Activated CD4-positive, alpha-beta memory T cell treated with anti-CD3 and anti-CD28 coated beads for 36 hours (primary cell): ENCODE results near the gene PITPNM3. TPM values are rescaled to one million over a fixed set of nuclear protein-coding genes. Genes with fewer than 3 reads are reported as not detected.

Experiments
- CTCF ChIA-PET: fragments of 350-600 bp; sonication (Branson Sonifier 250); formaldehyde crosslinking; loops from one replicate; lab custom pipeline; 2021; ENCODE audit warnings: antibody characterized with exemption, inconsistent platforms; lab: Charles Lee
- POLR2A ChIA-PET: fragments of 350-600 bp; sonication (Branson Sonifier 250); formaldehyde crosslinking; loops from one replicate; lab custom pipeline; 2021; ENCODE audit warnings: antibody characterized with exemption; lab: Charles Lee
- DNase-seq: peaks from one replicate; pipeline ENCODE4 v3.0.0-alpha.2; 2020
- H3K27ac Mint-ChIP-seq: one replicate; pipeline ENCODE4 v1.8.0; 2021; ENCODE audit warnings: mixed read lengths
- H3K27me3 Mint-ChIP-seq: one replicate; pipeline ENCODE4 v1.8.0; 2021; ENCODE audit warnings: mixed read lengths
- H3K36me3 Mint-ChIP-seq: one replicate; pipeline ENCODE4 v1.8.0; 2021; ENCODE audit warnings: mixed read lengths
- H3K4me1 Mint-ChIP-seq: one replicate; pipeline ENCODE4 v1.8.0; 2021; ENCODE audit warnings: low read depth, mixed read lengths
- H3K4me3 Mint-ChIP-seq: one replicate; pipeline ENCODE4 v1.8.0; 2021; ENCODE audit warnings: mild to moderate bottlenecking, mixed read lengths
- H3K9me3 Mint-ChIP-seq: one replicate; pipeline ENCODE4 v1.8.0; 2021; ENCODE audit warnings: mixed read lengths
- intact Hi-C: fragments of 100-400 bp; cut with micrococcal nuclease; formaldehyde crosslinking; loops from one replicate; pipeline ENCODE4 v1.15.1; 2023
- total RNA-seq, 2 experiments: library from RNA; stranded (reverse); gene quantifications; one replicate each; pipeline ENCODE4 v1.2.3, GENCODE V29; 2021

The PITPNM3 gene
- total RNA-seq, 2 experiments from 2014 or later: 0.41 to 0.48 TPM

GRCh38 chr17:6476076-6476809 lies 80.1 kb downstream of the PITPNM3 start:
- intact Hi-C loops: no loop called here
- DNase-seq: no peak
- H3K4me1 Mint-ChIP-seq: peaks cover 2% of the 10 kb centered on the region
- H3K27me3 Mint-ChIP-seq: peaks cover 3% of the 10 kb centered on the region
- H3K36me3 Mint-ChIP-seq: no peaks in the 10 kb centered on the region
- ChIA-PET CTCF (no interaction called here), POLR2A (no interaction called here)
- no peak overlapping the region for H3K4me3 Mint-ChIP-seq
- no peaks in the 10 kb centered on the region for H3K9me3 Mint-ChIP-seq
- H3K27ac Mint-ChIP-seq: no peak overlapping the region

DNA sequence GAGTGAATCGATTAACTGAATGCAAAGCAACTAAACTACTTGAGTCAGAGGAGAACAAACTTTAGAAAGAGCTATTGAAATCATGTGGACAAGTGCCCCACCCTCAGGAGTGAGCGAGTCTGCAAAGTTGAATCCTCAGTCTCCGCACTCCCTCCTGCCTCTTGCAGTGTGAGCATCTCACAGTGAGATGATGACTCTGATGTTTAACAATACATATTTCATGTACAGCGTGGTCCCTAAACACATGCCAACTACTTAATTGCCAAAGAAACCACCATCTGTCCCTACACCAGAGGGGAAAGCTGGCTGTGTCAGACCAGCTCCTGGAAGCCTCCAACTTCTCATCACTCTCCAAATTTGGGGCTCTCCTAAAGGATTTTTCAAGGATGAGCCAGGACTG lies 80.9 kb downstream of the PITPNM3 start:
- intact Hi-C loops: no loop called here
- Mint-ChIP-seq H3K27ac (no peak overlapping the region), H3K27me3 (peaks cover 3% of the 10 kb centered on the region), H3K36me3 (no peaks in the 10 kb centered on the region), H3K4me1 (peaks cover 2% of the 10 kb centered on the region), H3K4me3 (no peak overlapping the region), H3K9me3 (no peaks in the 10 kb centered on the region)
- no peak for DNase-seq
- ChIA-PET CTCF (interaction anchor here (0.8 kb wide), 1 partner anchor 10 kb away, joined by 3 read pairs; no protein-coding TSS in a partner anchor), POLR2A (no interaction called here)

- Mint-ChIP-seq H3K27me3 (peaks cover 2% of the 10 kb centered on the region), H3K4me1 (peaks cover 2% of the 10 kb centered on the region), H3K27ac (no peak overlapping the region), H3K36me3 (no peaks in the 10 kb centered on the region), H3K4me3 (no peak overlapping the region), H3K9me3 (no peaks in the 10 kb centered on the region)
- POLR2A ChIA-PET: no interaction called here
- CTCF ChIA-PET: interaction anchor here (0.6 to 1.9 kb wide), 3 partner anchors 8 to 22 kb away, joined by 3 to 5 read pairs (median 3); no protein-coding TSS in a partner anchor
- intact Hi-C loops: loop anchor here (5.0 kb wide), 1 partner anchor 172 kb away; no protein-coding TSS in a partner anchor
- DNase-seq: no peak
These were observed 81.4 kb downstream of the PITPNM3 start for GRCh38 chr17:6474906-6475305.

GRCh38 chr17:6474376-6474775 lies 82.0 kb downstream of the PITPNM3 start:
- Mint-ChIP-seq H3K36me3 (no peaks in the 10 kb centered on the region), H3K9me3 (no peaks in the 10 kb centered on the region), H3K4me1 (peaks cover 2% of the 10 kb centered on the region), H3K27me3 (no peaks in the 10 kb centered on the region), H3K27ac (no peak overlapping the region), H3K4me3 (no peak overlapping the region)
- CTCF ChIA-PET: interaction anchor here (0.6 to 1.9 kb wide), 3 partner anchors 8 to 148 kb away, joined by 3 to 5 read pairs (median 3); no protein-coding TSS in a partner anchor
- intact Hi-C loops: loop anchor here (5.0 kb wide), 1 partner anchor 173 kb away; no protein-coding TSS in a partner anchor
- DNase-seq: no peak
- POLR2A ChIA-PET: no interaction called here

DNA sequence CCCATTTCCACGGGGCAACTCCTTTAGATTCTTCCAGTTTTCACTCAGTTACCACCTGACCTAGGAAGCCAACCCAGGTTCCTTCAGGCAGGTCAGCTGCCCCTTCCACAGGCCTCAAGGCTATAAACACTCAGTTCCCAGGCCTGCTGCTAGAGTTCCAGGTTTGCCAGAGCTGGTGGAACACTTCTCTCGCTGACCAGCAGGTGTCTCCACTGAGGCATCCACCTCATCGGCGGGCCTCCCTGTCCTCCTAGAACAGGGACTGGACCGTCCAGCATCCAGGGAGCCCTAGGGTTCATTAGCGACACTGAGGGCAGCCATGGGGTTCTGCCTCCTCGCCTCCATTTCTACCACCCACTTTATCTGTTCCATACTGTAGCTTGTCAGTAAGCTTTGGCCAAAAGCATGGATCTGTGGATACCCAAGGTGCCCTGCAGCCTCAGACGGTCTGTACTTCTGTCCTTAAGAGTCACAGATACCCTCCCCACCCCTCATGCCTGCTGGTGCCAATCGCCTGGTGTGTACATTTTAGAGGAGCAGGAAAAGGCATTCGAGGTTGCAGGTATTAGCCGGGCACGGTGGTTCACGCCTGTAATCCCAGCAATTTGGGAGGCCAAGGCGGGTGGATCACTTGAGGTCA lies 83.1 kb downstream of the PITPNM3 start:
- CTCF ChIA-PET: interaction anchor here (0.5 to 2.1 kb wide), 37 partner anchors 11 to 1947 kb away, joined by 3 to 14 read pairs (median 4); partner anchors contain the start of genes AIPL1, PIMREG, SLC13A5 and TEKT1
- Mint-ChIP-seq H3K4me3 (no peak overlapping the region), H3K27ac (peak overlapping the region; percentile 38), H3K4me1 (peaks cover 2% of the 10 kb centered on the region), H3K36me3 (no peaks in the 10 kb centered on the region), H3K27me3 (no peaks in the 10 kb centered on the region), H3K9me3 (no peaks in the 10 kb centered on the region)
- DNase-seq: peak; percentile 78
- intact Hi-C loops: loop anchor here (5.0 kb wide), 1 partner anchor 174 kb away; no protein-coding TSS in a partner anchor
- POLR2A ChIA-PET: no interaction called here

DNA sequence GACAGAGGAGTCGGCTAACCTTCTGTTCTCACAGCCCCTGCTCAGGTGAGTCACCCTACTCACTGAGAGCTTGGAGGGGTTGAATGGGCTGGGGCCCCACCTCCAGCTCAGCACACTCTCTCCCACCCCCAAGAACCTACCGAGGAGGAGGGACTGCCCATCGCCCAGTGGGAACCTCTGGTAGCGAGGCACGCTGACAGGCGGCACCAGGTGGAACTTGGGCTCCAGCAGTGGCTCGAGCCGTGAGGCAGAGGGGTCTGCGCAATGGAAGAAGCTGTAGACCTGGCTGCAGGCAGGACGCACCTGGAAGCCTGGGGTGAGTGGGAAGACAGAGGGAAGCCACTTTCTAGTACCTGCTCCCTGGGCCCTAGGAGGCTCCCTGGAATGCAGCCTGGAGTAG lies 83.8 kb downstream of the PITPNM3 start:
- no peaks in the 10 kb centered on the region for H3K9me3 Mint-ChIP-seq
- ChIA-PET CTCF (interaction anchor here (0.5 to 2.1 kb wide), 37 partner anchors 10 to 886 kb away, joined by 3 to 14 read pairs (median 4); partner anchors contain the start of genes AIPL1, PIMREG and TEKT1), POLR2A (no interaction called here)
- intact Hi-C loops: loop anchor here (5.0 kb wide), 1 partner anchor 175 kb away; no protein-coding TSS in a partner anchor
- no peaks in the 10 kb centered on the region for H3K36me3 Mint-ChIP-seq
- no peak overlapping the region for H3K4me3 Mint-ChIP-seq
- peaks cover 2% of the 10 kb centered on the region for H3K4me1 Mint-ChIP-seq
- DNase-seq: no peak
- H3K27me3 Mint-ChIP-seq: no peaks in the 10 kb centered on the region
- H3K27ac Mint-ChIP-seq: no peak overlapping the region

- ChIA-PET CTCF (interaction anchor here (0.8 to 2.1 kb wide), 17 partner anchors 10 to 886 kb away, joined by 3 to 14 read pairs (median 4); partner anchors contain the start of gene PIMREG), POLR2A (no interaction called here)
- Mint-ChIP-seq H3K27ac (no peak overlapping the region), H3K4me1 (peaks cover 2% of the 10 kb centered on the region), H3K4me3 (no peak overlapping the region), H3K9me3 (no peaks in the 10 kb centered on the region), H3K36me3 (no peaks in the 10 kb centered on the region), H3K27me3 (no peaks in the 10 kb centered on the region)
- no peak for DNase-seq
- intact Hi-C loops: loop anchor here (5.0 kb wide), 1 partner anchor 176 kb away; no protein-coding TSS in a partner anchor
These were observed 84.6 kb downstream of the PITPNM3 start for GRCh38 chr17:6471531-6472465.

GRCh38 chr17:6470751-6471521 lies 85.4 kb downstream of the PITPNM3 start:
- Mint-ChIP-seq H3K4me1 (peaks cover 2% of the 10 kb centered on the region), H3K27me3 (no peaks in the 10 kb centered on the region), H3K27ac (no peak overlapping the region), H3K9me3 (no peaks in the 10 kb centered on the region), H3K4me3 (no peak overlapping the region), H3K36me3 (no peaks in the 10 kb centered on the region)
- DNase-seq: no peak
- ChIA-PET POLR2A (no interaction called here), CTCF (interaction anchor here (1.1 to 2.1 kb wide), 5 partner anchors 9 to 245 kb away, joined by 3 to 14 read pairs (median 4); no protein-coding TSS in a partner anchor)
- intact Hi-C loops: loop anchor here (5.0 kb wide), 1 partner anchor 176 kb away; no protein-coding TSS in a partner anchor

DNA sequence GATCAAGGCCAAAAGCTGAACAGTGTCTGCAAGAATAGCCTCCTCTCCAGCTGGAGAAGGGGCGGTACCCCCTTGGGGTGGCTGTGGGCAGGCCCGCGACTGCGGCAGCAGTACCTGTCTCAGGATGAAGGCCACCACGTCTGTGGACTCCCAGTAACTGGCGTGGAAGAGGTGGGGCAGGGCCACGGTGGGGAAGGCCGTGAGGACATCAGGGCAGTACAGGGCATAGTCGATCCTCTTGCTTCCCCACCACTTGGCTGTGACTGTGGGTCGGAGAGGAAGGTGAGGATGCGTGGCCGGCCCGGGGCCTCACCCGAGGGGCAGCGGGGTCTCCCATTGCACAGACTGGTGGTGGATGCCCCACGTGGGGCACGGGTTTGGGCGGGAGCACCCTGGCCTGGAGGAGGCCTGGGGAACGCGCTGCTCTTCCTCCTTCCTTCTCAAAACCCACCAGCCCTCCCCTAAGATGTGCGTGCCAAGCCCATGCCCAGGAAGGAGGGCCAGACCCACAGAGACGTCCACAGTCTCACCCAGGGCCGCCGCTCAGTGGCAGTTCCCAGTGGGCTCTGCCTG lies 86.1 kb downstream of the PITPNM3 start:
- H3K4me1 Mint-ChIP-seq: peaks cover 2% of the 10 kb centered on the region
- ChIA-PET POLR2A (no interaction called here), CTCF (no interaction called here)
- no peaks in the 10 kb centered on the region for H3K36me3 Mint-ChIP-seq
- intact Hi-C loops: loop anchor here (5.0 kb wide), 1 partner anchor 177 kb away; no protein-coding TSS in a partner anchor
- no peaks in the 10 kb centered on the region for H3K9me3 Mint-ChIP-seq
- no peak for DNase-seq
- no peak overlapping the region for H3K4me3 Mint-ChIP-seq
- H3K27me3 Mint-ChIP-seq: peaks cover 2% of the 10 kb centered on the region
- H3K27ac Mint-ChIP-seq: no peak overlapping the region

DNA sequence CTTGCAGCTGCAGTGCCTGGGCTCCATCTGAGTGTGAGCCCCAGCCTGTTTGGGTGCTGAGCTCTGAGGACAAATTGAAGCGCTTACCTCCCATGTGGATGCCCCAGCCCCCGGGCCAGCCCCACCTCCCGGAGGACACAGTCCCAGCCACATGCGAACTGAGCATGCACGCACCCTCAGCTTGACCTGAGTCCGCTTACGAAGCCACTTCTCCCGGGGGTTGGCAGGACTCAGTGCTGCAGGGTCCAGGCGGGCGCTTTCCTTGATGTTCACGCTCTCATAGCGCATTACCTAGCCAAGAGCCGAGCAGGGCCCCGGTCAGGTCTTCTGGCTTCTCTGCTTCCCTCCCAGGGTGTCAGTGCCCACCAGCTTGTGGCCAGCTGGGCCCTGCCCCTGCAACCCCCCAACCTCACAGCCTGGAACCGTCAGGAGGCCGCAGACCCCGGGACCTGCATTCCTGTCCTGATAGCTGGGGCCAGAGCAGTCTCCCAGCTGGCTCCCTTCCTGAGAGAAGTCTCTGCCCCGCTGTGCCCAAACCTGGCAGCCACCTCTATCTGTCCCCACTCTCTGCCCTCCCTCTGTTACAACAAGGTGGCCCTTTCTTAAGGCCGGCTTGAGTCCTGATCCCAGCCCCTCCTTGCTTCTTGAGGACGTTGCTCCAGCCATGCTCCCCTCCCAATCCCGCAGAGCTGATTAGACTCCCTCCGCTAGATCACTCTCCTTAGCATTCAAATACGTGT lies 88.1 kb downstream of the PITPNM3 start:
- Mint-ChIP-seq H3K9me3 (no peaks in the 10 kb centered on the region), H3K27ac (no peak overlapping the region), H3K27me3 (peaks cover 2% of the 10 kb centered on the region), H3K36me3 (no peaks in the 10 kb centered on the region), H3K4me1 (peaks cover 2% of the 10 kb centered on the region), H3K4me3 (no peak overlapping the region)
- intact Hi-C loops: no loop called here
- CTCF ChIA-PET: no interaction called here
- POLR2A ChIA-PET: no interaction called here
- no peak for DNase-seq
